WTC11 (cell line): ENCODE measurements around the gene TRAPPC8. TPM values are rescaled to one million over a fixed set of nuclear protein-coding genes. Genes with fewer than 3 reads are reported as not detected.

Source experiments
- ATAC-seq: fragments of 200-7000 bp; cut with Tn5 transposase; 2 replicates; pipeline ENCODE4 v1.10.0; 2021; ENCODE audit warnings: mild to moderate bottlenecking, moderate library complexity
- CTCF ChIA-PET: fragments of 300-600 bp; sonication (Branson Sonifier 250); formaldehyde crosslinking; loops from one replicate; lab custom pipeline; 2021; ENCODE audit warnings: antibody characterized with exemption; lab: Charles Lee
- POLR2A ChIA-PET: fragments of 350-600 bp; sonication (Branson Sonifier 250); formaldehyde crosslinking; loops from one replicate; lab custom pipeline; 2021; ENCODE audit warnings: antibody characterized with exemption; lab: Charles Lee
- DNase-seq: peaks from one replicate; pipeline ENCODE4 v3.0.0; 2021; ENCODE audit warnings: low spot score
- H3K27ac Mint-ChIP-seq: 2 replicates; pipeline ENCODE4 v1.8.0; 2021; ENCODE audit warnings: mixed read lengths
- H3K27me3 Mint-ChIP-seq: 2 replicates; pipeline ENCODE4 v1.8.0; 2021; ENCODE audit warnings: low read depth, mild to moderate bottlenecking, moderate library complexity, mixed read lengths
- H3K36me3 Mint-ChIP-seq: 2 replicates; pipeline ENCODE4 v1.8.0; 2021; ENCODE audit warnings: mixed read lengths
- H3K4me1 Mint-ChIP-seq: 2 replicates; pipeline ENCODE4 v1.8.0; 2022; ENCODE audit warnings: mixed read lengths
- H3K4me3 Mint-ChIP-seq: 2 replicates; pipeline ENCODE4 v1.8.0; 2021; ENCODE audit warnings: mild to moderate bottlenecking, moderate library complexity, mixed read lengths
- H3K9me3 Mint-ChIP-seq: 2 replicates; pipeline ENCODE4 v1.8.0; 2021; ENCODE audit warnings: mixed read lengths
- ATF1 ChIP-seq: sonication (generic); formaldehyde crosslinking; IDR thresholded peaks from 2 replicates; pipeline ENCODE4 v1.8.1; 2023; ENCODE audit warnings: mild to moderate bottlenecking, moderate library complexity, missing genetic modification reagents
- EMX1 ChIP-seq: fragments of 250-450 bp; sonication (Bioruptor Pico); IDR thresholded peaks from 2 replicates; pipeline ENCODE4 v1.8.0; 2021; ENCODE audit warnings: mild to moderate bottlenecking
- FOXK1 ChIP-seq: sonication (generic); formaldehyde crosslinking; IDR thresholded peaks from 2 replicates; pipeline ENCODE4 v1.8.0; 2022; ENCODE audit warnings: mild to moderate bottlenecking, moderate library complexity, missing genetic modification reagents
- NFE2L1 ChIP-seq: sonication (generic); formaldehyde crosslinking; IDR thresholded peaks from 2 replicates; pipeline ENCODE4 v1.8.1; 2023; ENCODE audit warnings: missing genetic modification reagents
- NFYB ChIP-seq: sonication (generic); formaldehyde crosslinking; conservative IDR thresholded peaks from 2 replicates; pipeline ENCODE4 v1.8.0; 2022; ENCODE audit warnings: low read depth, missing genetic modification reagents
- NR2C2 ChIP-seq: sonication (generic); formaldehyde crosslinking; IDR thresholded peaks from 2 replicates; pipeline ENCODE4 v1.8.0; 2022; ENCODE audit warnings: mild to moderate bottlenecking, missing genetic modification reagents
- SOX15 ChIP-seq: fragments of 250-450 bp; sonication (Bioruptor Pico); IDR thresholded peaks from 2 replicates; pipeline ENCODE4 v1.9.0; 2021; ENCODE audit warnings: mild to moderate bottlenecking
- ZNF396 ChIP-seq: fragments of 250-450 bp; sonication (Bioruptor Pico); IDR thresholded peaks from 2 replicates; pipeline ENCODE4 v1.8.0; 2021; ENCODE audit warnings: mild to moderate bottlenecking, moderate library complexity, borderline replicate concordance
- total RNA-seq: library from RNA; stranded (reverse); gene quantifications from 3 replicates; pipeline ENCODE4 v1.2.3, GENCODE V29; 2021
- TF ChIP-seq, protein P1 (sequence below): fragments of 250-450 bp; sonication (Bioruptor Pico); IDR thresholded peaks from 2 replicates; pipeline ENCODE4 v1.9.0; 2021; ENCODE audit warnings: mild to moderate bottlenecking, borderline replicate concordance
- TF ChIP-seq, protein P2 (sequence below): fragments of 250-450 bp; sonication (Bioruptor Pico); IDR thresholded peaks from 2 replicates; pipeline ENCODE4 v1.9.0; 2021; ENCODE audit warnings: mild to moderate bottlenecking
- TF ChIP-seq, protein P3 (sequence below): sonication (generic); formaldehyde crosslinking; IDR thresholded peaks from 2 replicates; pipeline ENCODE4 v1.8.1; 2023; ENCODE audit warnings: mild to moderate bottlenecking, missing genetic modification reagents, borderline replicate concordance
- TF ChIP-seq, protein P4 (sequence below): fragments of 250-450 bp; sonication (Bioruptor Pico); IDR thresholded peaks from 2 replicates; pipeline ENCODE4 v1.8.0; 2021; ENCODE audit warnings: mild to moderate bottlenecking
- TF ChIP-seq, protein P5 (sequence below): fragments of 250-450 bp; sonication (Bioruptor Pico); IDR thresholded peaks from 2 replicates; pipeline ENCODE4 v2.1.2; 2022; ENCODE audit warnings: mild to moderate bottlenecking, moderate library complexity
- TF ChIP-seq, protein P6 (sequence below): sonication (generic); formaldehyde crosslinking; IDR thresholded peaks from 2 replicates; pipeline ENCODE4 v1.8.1; 2023; ENCODE audit warnings: mild to moderate bottlenecking, missing genetic modification reagents, moderate library complexity

The TRAPPC8 gene
- total RNA-seq, 1 experiment from 2014 or later: 56.3 TPM

DNA sequence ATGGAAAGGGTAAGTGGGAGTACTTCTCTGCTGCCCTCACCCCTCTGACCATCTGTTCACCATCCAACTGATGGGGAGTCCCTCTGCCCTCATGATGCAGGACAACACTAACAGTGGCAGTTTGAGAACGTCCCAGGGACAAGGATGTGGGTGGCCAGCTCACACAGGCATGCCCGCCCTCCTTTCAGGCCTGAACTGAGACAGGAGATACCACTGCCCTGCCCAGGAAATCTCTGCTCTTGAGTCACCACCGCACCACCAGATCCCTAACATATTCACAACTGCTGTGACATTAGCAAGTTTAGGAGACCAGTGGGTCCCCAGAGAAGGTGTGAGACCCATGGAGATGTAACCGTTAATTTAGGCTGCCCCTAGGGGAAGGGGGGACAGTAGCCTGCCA, 66.2 kb downstream of the TRAPPC8 start (continued):
- TF ChIP-seq, protein P1, sequence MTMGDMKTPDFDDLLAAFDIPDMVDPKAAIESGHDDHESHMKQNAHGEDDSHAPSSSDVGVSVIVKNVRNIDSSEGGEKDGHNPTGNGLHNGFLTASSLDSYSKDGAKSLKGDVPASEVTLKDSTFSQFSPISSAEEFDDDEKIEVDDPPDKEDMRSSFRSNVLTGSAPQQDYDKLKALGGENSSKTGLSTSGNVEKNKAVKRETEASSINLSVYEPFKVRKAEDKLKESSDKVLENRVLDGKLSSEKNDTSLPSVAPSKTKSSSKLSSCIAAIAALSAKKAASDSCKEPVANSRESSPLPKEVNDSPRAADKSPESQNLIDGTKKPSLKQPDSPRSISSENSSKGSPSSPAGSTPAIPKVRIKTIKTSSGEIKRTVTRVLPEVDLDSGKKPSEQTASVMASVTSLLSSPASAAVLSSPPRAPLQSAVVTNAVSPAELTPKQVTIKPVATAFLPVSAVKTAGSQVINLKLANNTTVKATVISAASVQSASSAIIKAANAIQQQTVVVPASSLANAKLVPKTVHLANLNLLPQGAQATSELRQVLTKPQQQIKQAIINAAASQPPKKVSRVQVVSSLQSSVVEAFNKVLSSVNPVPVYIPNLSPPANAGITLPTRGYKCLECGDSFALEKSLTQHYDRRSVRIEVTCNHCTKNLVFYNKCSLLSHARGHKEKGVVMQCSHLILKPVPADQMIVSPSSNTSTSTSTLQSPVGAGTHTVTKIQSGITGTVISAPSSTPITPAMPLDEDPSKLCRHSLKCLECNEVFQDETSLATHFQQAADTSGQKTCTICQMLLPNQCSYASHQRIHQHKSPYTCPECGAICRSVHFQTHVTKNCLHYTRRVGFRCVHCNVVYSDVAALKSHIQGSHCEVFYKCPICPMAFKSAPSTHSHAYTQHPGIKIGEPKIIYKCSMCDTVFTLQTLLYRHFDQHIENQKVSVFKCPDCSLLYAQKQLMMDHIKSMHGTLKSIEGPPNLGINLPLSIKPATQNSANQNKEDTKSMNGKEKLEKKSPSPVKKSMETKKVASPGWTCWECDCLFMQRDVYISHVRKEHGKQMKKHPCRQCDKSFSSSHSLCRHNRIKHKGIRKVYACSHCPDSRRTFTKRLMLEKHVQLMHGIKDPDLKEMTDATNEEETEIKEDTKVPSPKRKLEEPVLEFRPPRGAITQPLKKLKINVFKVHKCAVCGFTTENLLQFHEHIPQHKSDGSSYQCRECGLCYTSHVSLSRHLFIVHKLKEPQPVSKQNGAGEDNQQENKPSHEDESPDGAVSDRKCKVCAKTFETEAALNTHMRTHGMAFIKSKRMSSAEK (CRISPR knock-in tag): no peak
- no peak for TF ChIP-seq NR2C2 (CRISPR knock-in tag)
- TF ChIP-seq EMX1 (CRISPR knock-in tag): no peak
- TF ChIP-seq SOX15 (CRISPR knock-in tag): no peak
- TF ChIP-seq, protein P2, sequence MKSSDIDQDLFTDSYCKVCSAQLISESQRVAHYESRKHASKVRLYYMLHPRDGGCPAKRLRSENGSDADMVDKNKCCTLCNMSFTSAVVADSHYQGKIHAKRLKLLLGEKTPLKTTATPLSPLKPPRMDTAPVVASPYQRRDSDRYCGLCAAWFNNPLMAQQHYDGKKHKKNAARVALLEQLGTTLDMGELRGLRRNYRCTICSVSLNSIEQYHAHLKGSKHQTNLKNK (CRISPR knock-in tag): no peak
- TF ChIP-seq, protein P3, sequence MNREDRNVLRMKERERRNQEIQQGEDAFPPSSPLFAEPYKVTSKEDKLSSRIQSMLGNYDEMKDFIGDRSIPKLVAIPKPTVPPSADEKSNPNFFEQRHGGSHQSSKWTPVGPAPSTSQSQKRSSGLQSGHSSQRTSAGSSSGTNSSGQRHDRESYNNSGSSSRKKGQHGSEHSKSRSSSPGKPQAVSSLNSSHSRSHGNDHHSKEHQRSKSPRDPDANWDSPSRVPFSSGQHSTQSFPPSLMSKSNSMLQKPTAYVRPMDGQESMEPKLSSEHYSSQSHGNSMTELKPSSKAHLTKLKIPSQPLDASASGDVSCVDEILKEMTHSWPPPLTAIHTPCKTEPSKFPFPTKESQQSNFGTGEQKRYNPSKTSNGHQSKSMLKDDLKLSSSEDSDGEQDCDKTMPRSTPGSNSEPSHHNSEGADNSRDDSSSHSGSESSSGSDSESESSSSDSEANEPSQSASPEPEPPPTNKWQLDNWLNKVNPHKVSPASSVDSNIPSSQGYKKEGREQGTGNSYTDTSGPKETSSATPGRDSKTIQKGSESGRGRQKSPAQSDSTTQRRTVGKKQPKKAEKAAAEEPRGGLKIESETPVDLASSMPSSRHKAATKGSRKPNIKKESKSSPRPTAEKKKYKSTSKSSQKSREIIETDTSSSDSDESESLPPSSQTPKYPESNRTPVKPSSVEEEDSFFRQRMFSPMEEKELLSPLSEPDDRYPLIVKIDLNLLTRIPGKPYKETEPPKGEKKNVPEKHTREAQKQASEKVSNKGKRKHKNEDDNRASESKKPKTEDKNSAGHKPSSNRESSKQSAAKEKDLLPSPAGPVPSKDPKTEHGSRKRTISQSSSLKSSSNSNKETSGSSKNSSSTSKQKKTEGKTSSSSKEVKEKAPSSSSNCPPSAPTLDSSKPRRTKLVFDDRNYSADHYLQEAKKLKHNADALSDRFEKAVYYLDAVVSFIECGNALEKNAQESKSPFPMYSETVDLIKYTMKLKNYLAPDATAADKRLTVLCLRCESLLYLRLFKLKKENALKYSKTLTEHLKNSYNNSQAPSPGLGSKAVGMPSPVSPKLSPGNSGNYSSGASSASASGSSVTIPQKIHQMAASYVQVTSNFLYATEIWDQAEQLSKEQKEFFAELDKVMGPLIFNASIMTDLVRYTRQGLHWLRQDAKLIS (CRISPR knock-in tag): no peak
- TF ChIP-seq NFYB: no peak
- no peak for TF ChIP-seq ZNF396 (CRISPR knock-in tag)
- TF ChIP-seq, protein P4, sequence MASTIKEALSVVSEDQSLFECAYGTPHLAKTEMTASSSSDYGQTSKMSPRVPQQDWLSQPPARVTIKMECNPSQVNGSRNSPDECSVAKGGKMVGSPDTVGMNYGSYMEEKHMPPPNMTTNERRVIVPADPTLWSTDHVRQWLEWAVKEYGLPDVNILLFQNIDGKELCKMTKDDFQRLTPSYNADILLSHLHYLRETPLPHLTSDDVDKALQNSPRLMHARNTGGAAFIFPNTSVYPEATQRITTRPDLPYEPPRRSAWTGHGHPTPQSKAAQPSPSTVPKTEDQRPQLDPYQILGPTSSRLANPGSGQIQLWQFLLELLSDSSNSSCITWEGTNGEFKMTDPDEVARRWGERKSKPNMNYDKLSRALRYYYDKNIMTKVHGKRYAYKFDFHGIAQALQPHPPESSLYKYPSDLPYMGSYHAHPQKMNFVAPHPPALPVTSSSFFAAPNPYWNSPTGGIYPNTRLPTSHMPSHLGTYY (CRISPR knock-in tag): no peak
- TF ChIP-seq, all 79 proteins: peak for 0

DNA sequence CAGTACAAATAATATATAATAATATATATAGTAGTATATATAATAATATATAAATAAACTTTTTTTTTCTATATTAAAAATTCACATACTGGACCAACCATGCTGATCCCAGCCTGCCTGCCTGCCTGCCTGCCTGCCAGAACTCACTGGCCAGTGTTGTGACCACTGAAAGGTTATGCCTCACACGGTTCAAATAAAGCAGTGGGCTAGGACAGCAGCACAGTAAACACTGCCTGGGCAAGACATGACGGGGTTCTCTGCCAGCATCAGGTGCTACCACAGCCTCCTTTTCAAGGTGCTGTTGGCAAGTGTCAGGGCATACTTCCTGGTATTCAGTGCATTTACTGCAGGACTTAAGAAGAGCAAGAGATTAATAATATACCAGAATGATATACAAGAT, 67.6 kb downstream of the TRAPPC8 start:
- POLR2A ChIA-PET: no interaction called here
- no peak for ATAC-seq
- Mint-ChIP-seq H3K27ac (peak overlapping the region; percentile 34; the same call in 1 of the 2 replicates), H3K27me3 (no peaks in the 10 kb centered on the region), H3K9me3 (no peaks in the 10 kb centered on the region; the same call in 1 of the 2 replicates), H3K36me3 (peaks cover 55% of the 10 kb centered on the region), H3K4me3 (no peak overlapping the region), H3K4me1 (no peaks in the 10 kb centered on the region)
- no peak for DNase-seq
- TF ChIP-seq, protein P5, sequence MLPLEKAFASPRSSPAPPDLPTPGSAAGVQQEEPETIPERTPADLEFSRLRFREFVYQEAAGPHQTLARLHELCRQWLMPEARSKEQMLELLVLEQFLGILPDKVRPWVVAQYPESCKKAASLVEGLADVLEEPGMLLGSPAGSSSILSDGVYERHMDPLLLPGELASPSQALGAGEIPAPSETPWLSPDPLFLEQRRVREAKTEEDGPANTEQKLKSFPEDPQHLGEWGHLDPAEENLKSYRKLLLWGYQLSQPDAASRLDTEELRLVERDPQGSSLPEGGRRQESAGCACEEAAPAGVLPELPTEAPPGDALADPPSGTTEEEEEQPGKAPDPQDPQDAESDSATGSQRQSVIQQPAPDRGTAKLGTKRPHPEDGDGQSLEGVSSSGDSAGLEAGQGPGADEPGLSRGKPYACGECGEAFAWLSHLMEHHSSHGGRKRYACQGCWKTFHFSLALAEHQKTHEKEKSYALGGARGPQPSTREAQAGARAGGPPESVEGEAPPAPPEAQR (CRISPR knock-in tag): no peak
- TF ChIP-seq ATF1 (CRISPR knock-in tag) (no peak), NFE2L1 (no peak), FOXK1 (no peak)
- TF ChIP-seq, protein P6, sequence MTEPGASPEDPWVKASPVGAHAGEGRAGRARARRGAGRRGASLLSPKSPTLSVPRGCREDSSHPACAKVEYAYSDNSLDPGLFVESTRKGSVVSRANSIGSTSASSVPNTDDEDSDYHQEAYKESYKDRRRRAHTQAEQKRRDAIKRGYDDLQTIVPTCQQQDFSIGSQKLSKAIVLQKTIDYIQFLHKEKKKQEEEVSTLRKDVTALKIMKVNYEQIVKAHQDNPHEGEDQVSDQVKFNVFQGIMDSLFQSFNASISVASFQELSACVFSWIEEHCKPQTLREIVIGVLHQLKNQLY: no peak
- CTCF ChIA-PET: no interaction called here
